Small intestine (tissue), 7 donors: ENCODE measurements around the gene KCND3. TPM values are rescaled to one million over a fixed set of nuclear protein-coding genes. Genes with fewer than 3 reads are reported as not detected.

ENCODE experiments used
- DNase-seq, 2 donors: peaks; one replicate each; pipeline versions ENCODE4 v3.0.0 to v3.0.0-alpha.2; 2013
- FAIRE-seq: peaks from 2 replicates; lab custom pipeline; 2012; peaks lifted over from hg19 to GRCh38; lab: Jason Lieb, UNC
- H3K27ac ChIP-seq, 3 donors: one replicate each; pipeline ENCODE4 v1.5.1; 2013; ENCODE audit warnings: low read length in 2 of 3, mild to moderate bottlenecking in 2 of 3, control low read depth in 1 of 3, inconsistent platforms in 1 of 3, low read depth in 1 of 3, moderate library complexity in 1 of 3
- H3K27me3 ChIP-seq, 3 donors: one replicate each; pipeline ENCODE4 v1.6.1; 2013; ENCODE audit warnings: low read length in 3 of 3, inconsistent platforms in 1 of 3; ENCODE audit not compliant: control insufficient read depth in 3 of 3, insufficient read depth in 3 of 3
- H3K36me3 ChIP-seq, 3 donors: one replicate each; pipeline ENCODE4 v1.6.1; 2013; ENCODE audit warnings: low read length in 3 of 3, inconsistent platforms in 1 of 3, low read depth in 1 of 3, mild to moderate bottlenecking in 1 of 3, moderate library complexity in 1 of 3; ENCODE audit not compliant: control insufficient read depth in 3 of 3, insufficient read depth in 2 of 3
- H3K4me1 ChIP-seq, 3 donors: one replicate each; pipeline ENCODE4 v1.6.1; 2013; ENCODE audit warnings: low read length in 2 of 3, inconsistent platforms in 1 of 3, low read depth in 1 of 3, mild to moderate bottlenecking in 1 of 3, moderate library complexity in 1 of 3; ENCODE audit not compliant: control insufficient read depth in 3 of 3, insufficient read depth in 2 of 3
- H3K4me3 ChIP-seq, 3 donors: one replicate each; pipeline ENCODE4 v1.5.1; 2013; ENCODE audit warnings: low read length in 3 of 3, control low read depth in 1 of 3, inconsistent platforms in 1 of 3, low read depth in 1 of 3, mild to moderate bottlenecking in 1 of 3, moderate library complexity in 1 of 3
- H3K9me3 ChIP-seq, 2 donors: one replicate each; pipeline ENCODE4 v1.6.1; 2013; ENCODE audit warnings: low read depth in 1 of 2, low read length in 1 of 2; ENCODE audit not compliant: control insufficient read depth in 2 of 2, insufficient read depth in 1 of 2
- WGBS, 3 donors: extraction: QIAGEN DNeasy Blood & Tissue Kit; methylation state at CpG; one replicate each; pipeline ENCODE4 v1.1.7; 2013; 5-methylcytosine and 5-hydroxymethylcytosine counted together
- polyA plus RNA-seq, 4 donors: library from polyadenylated mRNA; stranded (reverse) in 3 of 4; unstranded in 1 of 4; fragments of 200-250 nt in 3 of 4; fragments of 120-200 nt in 1 of 4; gene quantifications; one replicate each; pipeline versions ENCODE4 v1.2.1 to v1.2.3, GENCODE V29; 2013
- donor health status: healthy with polysubstance abuse.
- donor health status: control.
- donor health status: control.
- donor health status: Bipolar disorder and iron deficiency.
- donor health status: healthy.

Gene KCND3
- polyA plus RNA-seq, 4 donors, result 0.27 to 1.8 (median 0.86) TPM; not detected in 1

- peaks cover 0 to 2% (median 0%) of the 10 kb centered on the region in 3 donors for H3K36me3 ChIP-seq
- H3K9me3 ChIP-seq, result no peaks in the 10 kb centered on the region
- H3K27me3 ChIP-seq, result peaks cover 0 to 28% (median 0%) of the 10 kb centered on the region in 3 donors
- DNase-seq (no peak), FAIRE-seq (no peak)
- H3K4me1 ChIP-seq, result peaks cover 0 to 30% (median 4%) of the 10 kb centered on the region in 3 donors
- 9 to 24% (median 18%) methylated on average over 9 of the region's 9 CpGs for WGBS, 3 donors
- H3K27ac ChIP-seq, result peak overlapping the region in 2 of 3 donors; percentile 76 to 81
- peak overlapping the region; percentile 52 to 63 (median 58) for H3K4me3 ChIP-seq
Observed at GRCh38 chr1:111738133-111738435, 251.4 kb downstream of the KCND3 start.

- peak overlapping the region in 2 of 3 donors; percentile 36 to 81 for H3K27ac ChIP-seq
- WGBS, 3 donors, result 54 to 63% (median 55%) methylated on average over 8 of the region's 8 CpGs
- DNase-seq, result peak in 1 of 2 donors; percentile 50
- H3K4me3 ChIP-seq, result peak overlapping the region in 1 of 3 donors; percentile 63
- FAIRE-seq, result no peak
- no peaks in the 10 kb centered on the region for H3K9me3 ChIP-seq
- H3K27me3 ChIP-seq, result peaks cover 0 to 25% (median 0%) of the 10 kb centered on the region in 3 donors
- peaks cover 0 to 2% (median 0%) of the 10 kb centered on the region in 3 donors for H3K36me3 ChIP-seq
- peaks cover 0 to 31% (median 4%) of the 10 kb centered on the region in 3 donors for H3K4me1 ChIP-seq
Observed at GRCh38 chr1:111737216-111738132, 252.0 kb downstream of the KCND3 start.

GRCh38 chr1:111736548-111737215 lies 252.8 kb downstream of the KCND3 start:
- peaks cover 0 to 31% (median 4%) of the 10 kb centered on the region in 3 donors for H3K4me1 ChIP-seq
- FAIRE-seq (no peak), DNase-seq (no peak)
- H3K9me3 ChIP-seq, result no peaks in the 10 kb centered on the region
- peak overlapping the region in 1 of 3 donors; percentile 11 for H3K4me3 ChIP-seq
- H3K27me3 ChIP-seq, result peaks cover 0 to 25% (median 0%) of the 10 kb centered on the region in 3 donors
- peaks cover 0 to 6% (median 0%) of the 10 kb centered on the region in 3 donors for H3K36me3 ChIP-seq
- WGBS, 3 donors, result 62 to 76% (median 69%) methylated on average over 4 of the region's 4 CpGs
- H3K27ac ChIP-seq, result no peak overlapping the region

GRCh38 chr1:111735858-111736544 lies 253.5 kb downstream of the KCND3 start:
- no peak overlapping the region for H3K4me3 ChIP-seq
- DNase-seq (no peak), FAIRE-seq (no peak)
- H3K4me1 ChIP-seq, result peaks cover 0 to 31% (median 4%) of the 10 kb centered on the region in 3 donors
- H3K27me3 ChIP-seq, result peaks cover 0 to 19% (median 0%) of the 10 kb centered on the region in 3 donors
- no peaks in the 10 kb centered on the region for H3K9me3 ChIP-seq
- no peak overlapping the region for H3K27ac ChIP-seq
- WGBS, 3 donors, result 85 to 90% (median 89%) methylated on average over 8 of the region's 8 CpGs
- H3K36me3 ChIP-seq, result peaks cover 0 to 6% (median 0%) of the 10 kb centered on the region in 3 donors

GRCh38 chr1:111735321-111735720 lies 254.1 kb downstream of the KCND3 start:
- FAIRE-seq, result no peak
- H3K9me3 ChIP-seq, result no peaks in the 10 kb centered on the region
- H3K36me3 ChIP-seq, result peaks cover 0 to 6% (median 0%) of the 10 kb centered on the region in 3 donors
- H3K4me1 ChIP-seq, result peaks cover 0 to 28% (median 4%) of the 10 kb centered on the region in 3 donors
- no peak overlapping the region for H3K27ac ChIP-seq
- no peak for DNase-seq
- peaks cover 0 to 13% (median 0%) of the 10 kb centered on the region in 3 donors for H3K27me3 ChIP-seq
- H3K4me3 ChIP-seq, result no peak overlapping the region
- 88 to 93% (median 93%) methylated on average over 4 of the region's 4 CpGs for WGBS, 3 donors

GRCh38 chr1:111734856-111735255 lies 254.6 kb downstream of the KCND3 start:
- Histone ChIP-seq H3K36me3 (peaks cover 0 to 6% (median 0%) of the 10 kb centered on the region in 3 donors), H3K4me3 (no peak overlapping the region), H3K27ac (no peak overlapping the region), H3K9me3 (no peaks in the 10 kb centered on the region), H3K27me3 (peaks cover 0 to 8% (median 0%) of the 10 kb centered on the region in 3 donors), H3K4me1 (peaks cover 0 to 25% (median 4%) of the 10 kb centered on the region in 3 donors)
- DNase-seq (no peak), FAIRE-seq (no peak)
- WGBS, 3 donors, result 66 to 76% (median 74%) methylated on average over 3 of the region's 3 CpGs

GRCh38 chr1:111734426-111734825 lies 255.0 kb downstream of the KCND3 start:
- FAIRE-seq, result no peak

GRCh38 chr1:111733992-111734341 lies 255.5 kb downstream of the KCND3 start:
- WGBS, 3 donors, result 74 to 92% (median 81%) methylated on average over 5 of the region's 5 CpGs
- Histone ChIP-seq H3K27me3 (peaks cover 0 to 4% (median 0%) of the 10 kb centered on the region in 3 donors), H3K4me1 (peaks cover 0 to 22% (median 4%) of the 10 kb centered on the region in 3 donors)

More at GRCh38 chr1:111734426-111734825, 255.0 kb downstream of the KCND3 start:
- Histone ChIP-seq H3K4me1 (peaks cover 0 to 22% (median 4%) of the 10 kb centered on the region in 3 donors), H3K9me3 (no peaks in the 10 kb centered on the region), H3K4me3 (no peak overlapping the region), H3K27ac (peak overlapping the region in 1 of 3 donors; percentile 70), H3K36me3 (peaks cover 0 to 6% (median 0%) of the 10 kb centered on the region in 3 donors), H3K27me3 (peaks cover 0 to 4% (median 0%) of the 10 kb centered on the region in 3 donors)
- 93 to 96% (median 95%) methylated on average over 3 of the region's 3 CpGs for WGBS, 3 donors
- no peak for DNase-seq

More at GRCh38 chr1:111733992-111734341, 255.5 kb downstream of the KCND3 start:
- H3K36me3 ChIP-seq, result peaks cover 0 to 6% (median 0%) of the 10 kb centered on the region in 3 donors
- H3K4me3 ChIP-seq, result no peak overlapping the region
- DNase-seq (no peak), FAIRE-seq (no peak)
- no peaks in the 10 kb centered on the region for H3K9me3 ChIP-seq
- H3K27ac ChIP-seq, result peak overlapping the region in 2 of 3 donors; percentile 44 to 70
